GM21717 (cell line): ENCODE results near the gene STRN4.
"Not testable (repeated sequence)": the region's sequence is repeated elsewhere in the genome, so short reads cannot be mapped to it uniquely, and the experiment has no call there.

Source experiments
- ATAC-seq: cut with Tn5 transposase; IDR thresholded peaks from one replicate; pipeline ENCODE4 v1.9.1; 2021; ENCODE audit warnings: mild to moderate bottlenecking, moderate library complexity; ENCODE audit not compliant: unreplicated experiment

STRN4 gene

DNA sequence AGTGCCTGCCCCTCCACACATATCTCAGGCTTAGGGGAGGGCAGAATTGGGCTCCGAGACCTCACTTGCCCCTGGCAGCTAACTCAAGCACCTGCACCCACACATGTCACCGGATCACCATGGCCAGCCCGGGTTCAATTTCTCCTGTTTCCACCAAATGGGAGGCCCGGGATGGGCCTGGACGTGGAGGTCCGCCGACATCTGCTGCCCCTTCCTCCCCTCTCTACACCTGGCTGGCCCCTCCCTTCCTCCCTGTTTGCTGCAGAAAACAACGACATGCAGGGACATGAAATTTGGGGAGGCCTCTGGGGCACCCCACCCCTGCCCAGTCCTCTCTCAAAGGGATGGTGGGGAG, 30.7 kb downstream of the STRN4 start:
- no peak for ATAC-seq

DNA sequence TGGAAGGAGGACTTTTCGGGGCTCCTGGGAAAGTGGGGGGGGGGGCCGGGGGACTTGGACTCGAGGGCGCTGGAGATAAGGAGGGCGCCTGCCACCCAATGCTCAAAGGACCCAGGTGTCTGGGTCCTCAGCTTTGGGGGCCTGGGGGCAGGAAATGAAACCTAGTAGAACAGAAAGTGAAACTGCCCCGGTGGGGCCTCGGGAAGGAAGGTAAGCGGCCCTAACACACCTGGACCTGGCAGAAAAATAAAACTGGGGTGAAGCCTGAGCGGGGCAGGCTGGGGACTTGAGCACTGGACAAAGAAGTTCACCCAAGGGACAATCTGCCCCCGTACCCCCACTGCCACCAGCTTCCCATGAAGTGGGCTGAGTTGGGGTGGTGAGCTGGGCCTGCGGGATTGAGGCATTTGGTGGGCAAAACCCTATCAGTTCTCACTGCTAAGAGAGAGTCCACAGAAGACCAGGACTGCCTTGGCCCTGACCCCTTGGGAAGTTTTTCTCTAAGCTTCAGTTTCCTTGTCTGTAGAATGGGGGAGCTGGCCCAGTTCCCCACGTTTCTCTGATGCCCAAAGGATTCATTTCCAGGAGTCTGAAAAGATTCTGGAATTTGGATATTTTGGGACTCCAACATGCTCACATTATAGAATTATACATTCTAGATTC, 31.7 kb downstream of the STRN4 start:
- no peak for ATAC-seq

DNA sequence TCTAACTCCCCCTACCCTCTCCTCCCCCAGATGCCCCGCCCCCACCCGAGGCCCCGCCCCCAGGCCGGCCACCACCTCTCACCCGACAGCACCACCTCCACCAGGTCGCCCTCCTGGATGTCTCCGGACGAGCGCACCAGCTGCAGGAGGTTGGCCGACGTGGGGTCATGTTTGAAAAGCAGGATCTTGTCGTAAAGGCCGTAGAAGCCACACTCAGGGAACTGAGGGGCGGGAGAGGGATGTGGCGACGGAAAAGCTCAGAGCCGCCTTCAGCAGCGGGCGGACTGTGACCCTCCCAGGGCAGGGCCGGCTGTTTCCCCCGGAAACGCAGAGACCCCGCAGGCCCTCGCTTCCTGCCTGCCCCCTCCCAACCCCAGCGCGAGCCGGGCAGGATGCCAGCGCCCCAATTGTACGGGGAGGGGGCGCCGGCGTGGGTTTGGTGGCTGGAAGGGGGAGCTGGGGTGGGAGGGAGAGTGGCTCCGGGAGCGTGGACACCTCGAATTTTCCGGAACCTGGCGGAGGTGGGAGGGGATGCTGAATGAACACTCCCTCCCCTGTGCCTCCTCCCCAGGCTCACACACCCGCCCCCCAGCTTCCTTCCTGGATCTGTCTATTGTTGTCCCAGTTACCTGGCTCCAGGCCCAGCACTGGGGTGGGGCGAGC, 32.3 kb downstream of the STRN4 start:
- no peak for ATAC-seq

DNA sequence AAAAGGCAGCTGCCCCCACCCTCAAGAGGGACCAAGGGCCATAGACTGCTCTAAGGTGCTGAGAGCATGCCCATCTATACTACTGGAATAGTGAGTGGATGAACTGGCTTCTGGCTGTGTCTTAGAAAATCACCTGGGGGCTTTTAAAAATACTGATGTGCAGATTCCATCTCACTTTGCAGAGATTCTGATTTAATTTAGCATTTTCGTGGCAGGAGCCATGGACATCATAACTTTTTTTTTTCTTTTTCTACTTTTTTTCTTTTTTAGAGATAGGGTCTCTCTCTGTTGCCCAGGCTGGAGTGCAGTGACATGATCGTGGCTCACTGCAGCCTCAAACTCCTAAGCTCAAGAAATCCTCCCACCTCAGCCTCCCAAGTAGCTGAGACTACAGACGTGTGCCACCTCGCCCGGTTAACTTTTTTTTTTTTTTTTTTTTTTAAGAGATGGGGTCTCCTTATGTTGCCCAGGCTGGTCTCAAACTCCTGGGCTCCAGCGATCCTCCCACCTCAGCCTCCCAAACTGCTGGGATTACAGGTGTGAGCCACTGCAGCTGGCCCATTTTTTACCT, 33.4 kb downstream of the STRN4 start:
- ATAC-seq, result not testable (repeated sequence)

DNA sequence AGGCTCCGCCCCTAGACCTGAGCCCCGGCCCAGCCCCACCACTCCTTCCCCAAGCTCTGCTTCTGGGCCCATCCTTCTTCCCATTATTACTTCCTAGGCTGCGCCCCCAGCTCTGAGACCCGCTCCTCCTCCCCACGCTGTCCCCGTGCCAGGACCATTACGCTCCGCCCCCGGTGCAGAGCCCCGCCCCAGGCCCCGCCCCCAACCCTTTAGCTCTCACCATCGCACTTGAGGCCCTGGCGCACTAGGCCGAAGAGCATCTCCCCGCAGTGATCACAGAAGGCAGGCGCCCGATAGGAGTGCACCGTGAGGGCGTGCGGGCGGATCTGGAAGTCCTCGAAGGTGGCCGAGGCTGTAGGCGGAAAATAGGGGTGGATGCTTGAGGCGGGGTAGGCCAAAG, 35.6 kb downstream of the STRN4 start:
- no peak for ATAC-seq

DNA sequence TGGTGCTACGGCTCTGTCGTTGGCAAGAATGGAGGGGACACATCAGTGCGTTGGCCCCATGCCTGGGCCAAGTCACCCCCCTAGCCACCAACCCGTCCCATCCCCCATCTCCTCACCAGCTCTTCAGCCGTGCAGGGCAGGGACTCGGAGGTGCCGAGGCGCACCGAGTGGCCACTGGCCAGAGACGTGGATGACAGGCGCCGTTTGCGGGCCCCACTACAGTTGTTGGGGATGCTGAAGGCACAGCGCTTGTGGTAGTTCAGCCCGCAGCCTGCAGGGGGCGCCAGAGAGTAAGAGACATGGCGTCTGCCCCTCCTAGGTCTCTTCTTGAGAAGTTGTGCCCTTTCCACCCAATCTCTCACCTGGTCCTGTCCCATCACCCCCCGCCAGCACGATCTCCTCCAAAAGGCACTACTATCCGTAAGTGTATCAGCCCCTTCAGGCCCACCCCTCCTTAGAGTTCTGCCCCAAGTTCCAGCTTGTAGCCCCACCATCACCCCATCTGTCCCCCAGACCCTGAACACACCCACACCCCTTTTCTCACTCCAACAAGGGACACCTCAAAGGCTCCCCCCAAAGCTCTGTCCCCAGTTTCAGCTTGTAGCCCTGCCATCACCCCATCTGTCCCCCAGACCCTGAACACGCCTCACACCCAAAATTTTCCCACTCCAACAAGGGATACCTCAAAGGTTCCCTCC, 41.7 kb downstream of the STRN4 start:
- no peak for ATAC-seq

DNA sequence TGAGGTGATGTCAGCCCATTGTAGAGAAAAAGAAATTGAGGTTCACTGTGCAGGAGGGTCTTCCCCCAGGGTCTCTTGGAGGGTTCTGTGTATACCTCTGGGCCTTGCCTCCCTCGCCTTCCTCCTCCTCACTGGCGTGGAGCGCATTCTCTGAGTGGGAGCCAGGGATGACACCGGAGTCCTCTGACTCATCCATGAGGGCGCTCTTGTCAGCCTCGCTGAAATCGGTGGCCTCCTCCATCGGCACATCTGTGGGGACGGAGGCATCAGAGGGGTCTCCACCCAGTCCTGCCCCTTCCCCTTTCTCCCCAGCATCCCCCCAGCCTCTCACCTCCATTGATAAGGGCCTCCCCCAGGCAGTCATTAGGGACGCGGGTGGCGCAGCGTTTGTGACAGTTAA, 45.5 kb downstream of the STRN4 start:
- no peak for ATAC-seq

DNA sequence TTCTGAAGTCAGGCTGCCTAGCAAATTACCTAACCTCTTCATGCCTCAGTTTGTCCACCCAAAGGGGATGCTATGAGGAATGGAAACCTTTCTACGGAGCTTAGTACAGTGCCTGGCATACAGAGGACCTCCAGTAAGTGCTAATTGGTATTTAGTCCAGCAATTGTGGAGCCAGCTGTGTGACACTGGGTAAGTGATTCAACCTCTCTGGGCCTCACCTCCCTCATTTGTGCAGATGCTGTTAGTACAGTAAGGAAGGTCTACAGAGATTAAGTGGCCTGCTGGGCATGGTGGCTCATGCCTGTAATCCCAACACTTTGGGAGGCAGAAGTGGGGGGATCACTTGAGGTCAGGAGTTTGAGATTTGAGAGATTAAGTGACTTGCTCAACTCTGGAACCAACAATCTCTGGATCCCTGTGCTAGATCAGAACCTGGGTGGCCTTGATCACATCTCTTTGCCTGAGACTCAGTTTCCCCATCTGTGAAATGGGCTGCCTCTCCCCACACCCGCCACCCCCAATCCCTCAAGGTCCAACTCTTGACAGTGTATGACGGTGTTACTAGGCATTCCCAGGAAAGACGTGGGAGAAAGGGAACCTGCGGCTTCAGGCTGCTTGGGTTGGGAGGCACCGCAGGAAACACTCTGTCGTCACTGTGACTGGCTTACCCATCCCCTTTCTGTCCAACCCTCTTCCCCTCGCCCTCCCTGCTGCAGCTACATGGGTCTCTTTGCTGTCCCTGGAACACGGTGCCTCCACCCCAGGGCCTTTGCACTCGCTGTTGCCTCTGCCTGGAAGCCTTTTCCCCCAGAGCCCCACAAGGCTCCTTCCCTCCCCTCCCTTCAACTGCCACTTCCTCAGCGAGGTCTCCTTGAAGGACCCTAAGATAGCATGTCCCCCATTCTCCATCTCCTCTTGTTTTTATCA, 47.6 kb downstream of the STRN4 start:
- ATAC-seq, result no peak

DNA sequence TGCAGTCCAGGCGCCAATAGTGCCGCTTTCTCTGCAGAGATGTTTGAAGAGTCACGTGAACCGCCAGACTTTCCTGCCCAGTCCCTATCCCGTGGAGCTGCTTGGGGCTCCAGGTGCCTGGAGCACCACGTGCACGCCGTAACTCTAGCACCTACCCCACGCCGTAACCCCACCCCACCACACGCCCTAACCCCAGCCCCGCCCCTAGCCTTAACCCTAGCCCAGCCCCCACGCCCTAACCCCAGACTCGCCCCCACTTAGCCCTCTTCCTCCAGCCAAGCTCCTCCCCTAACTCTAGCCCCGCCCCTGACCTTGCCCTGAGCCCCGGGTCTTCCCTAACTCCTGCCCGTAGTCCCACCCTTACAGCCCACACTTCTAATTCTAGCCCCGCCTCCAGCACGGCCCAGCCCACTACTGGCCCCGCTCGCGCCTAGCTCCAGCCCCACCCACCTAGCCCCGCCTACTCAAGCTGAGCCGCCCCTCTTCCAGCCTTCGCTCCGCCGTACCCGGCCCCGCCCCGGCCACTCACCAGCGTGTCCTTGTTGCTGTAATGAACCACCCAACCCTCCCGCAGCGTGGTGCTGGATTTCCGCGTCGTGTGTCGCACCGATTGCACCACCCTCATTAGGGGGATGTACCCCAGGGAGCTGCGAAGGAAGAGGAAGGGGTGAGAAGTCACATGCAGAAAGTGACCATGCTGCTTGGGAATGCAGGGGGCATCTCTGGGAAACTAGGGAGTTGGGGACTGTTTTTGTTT, 48.9 kb downstream of the STRN4 start:
- ATAC-seq, result no peak

DNA sequence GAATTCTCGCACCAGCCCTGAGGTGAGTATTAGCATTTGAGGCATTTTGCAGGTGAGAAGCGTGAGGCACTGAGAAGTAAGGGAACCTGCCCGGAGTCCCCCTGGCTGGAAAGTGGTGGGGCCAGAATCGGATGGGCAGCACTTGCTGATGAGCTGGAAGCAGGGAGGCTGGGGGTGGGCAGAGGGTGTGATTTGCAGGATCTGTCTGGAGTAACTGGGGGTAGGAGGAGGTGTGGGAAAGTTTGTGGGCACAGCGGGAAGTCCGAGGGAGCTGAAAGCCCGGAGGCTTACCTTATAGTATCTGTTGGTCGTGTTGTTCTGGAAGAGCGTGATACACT, 49.4 kb downstream of the STRN4 start:
- ATAC-seq, result no peak

DNA sequence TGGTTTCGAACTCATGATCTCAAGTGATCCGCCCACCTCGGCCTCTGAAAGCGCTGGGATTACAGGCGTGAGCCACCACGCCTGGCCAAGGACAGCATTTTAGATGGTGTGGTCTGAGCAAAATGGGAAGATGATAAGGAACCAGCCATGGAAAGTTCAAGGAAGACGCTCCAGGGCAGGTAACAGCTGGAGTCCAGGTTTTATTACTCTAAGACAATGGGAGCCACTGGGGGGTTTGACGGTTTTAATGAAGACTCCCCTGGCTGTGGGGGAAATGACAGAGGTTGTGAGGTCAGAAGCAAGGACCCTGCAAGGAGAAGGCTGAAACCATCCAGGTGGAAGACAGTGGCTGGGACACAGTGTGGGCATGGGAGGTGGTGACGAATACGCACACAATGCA, 50.2 kb downstream of the STRN4 start:
- ATAC-seq, result no peak

DNA sequence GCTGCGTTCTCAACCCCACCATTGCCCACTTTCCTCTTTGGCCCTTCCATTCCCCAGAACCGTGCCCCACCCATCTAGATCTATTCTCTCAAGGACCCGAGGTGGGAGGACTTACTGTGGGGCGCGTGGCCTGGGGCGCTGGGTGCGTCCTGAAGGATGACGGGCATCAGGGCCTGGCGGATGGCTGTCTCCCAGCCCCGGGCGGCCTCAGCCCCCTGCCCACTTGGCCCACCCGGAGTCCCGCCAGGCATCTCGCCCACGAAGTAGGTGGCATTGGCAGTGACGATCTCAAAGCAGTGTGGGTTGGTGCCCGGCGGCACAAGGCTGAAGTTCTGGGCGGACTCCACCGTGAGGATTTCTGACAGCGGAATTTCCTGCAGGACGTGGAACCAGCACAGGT, 52.5 kb downstream of the STRN4 start:
- no peak for ATAC-seq

DNA sequence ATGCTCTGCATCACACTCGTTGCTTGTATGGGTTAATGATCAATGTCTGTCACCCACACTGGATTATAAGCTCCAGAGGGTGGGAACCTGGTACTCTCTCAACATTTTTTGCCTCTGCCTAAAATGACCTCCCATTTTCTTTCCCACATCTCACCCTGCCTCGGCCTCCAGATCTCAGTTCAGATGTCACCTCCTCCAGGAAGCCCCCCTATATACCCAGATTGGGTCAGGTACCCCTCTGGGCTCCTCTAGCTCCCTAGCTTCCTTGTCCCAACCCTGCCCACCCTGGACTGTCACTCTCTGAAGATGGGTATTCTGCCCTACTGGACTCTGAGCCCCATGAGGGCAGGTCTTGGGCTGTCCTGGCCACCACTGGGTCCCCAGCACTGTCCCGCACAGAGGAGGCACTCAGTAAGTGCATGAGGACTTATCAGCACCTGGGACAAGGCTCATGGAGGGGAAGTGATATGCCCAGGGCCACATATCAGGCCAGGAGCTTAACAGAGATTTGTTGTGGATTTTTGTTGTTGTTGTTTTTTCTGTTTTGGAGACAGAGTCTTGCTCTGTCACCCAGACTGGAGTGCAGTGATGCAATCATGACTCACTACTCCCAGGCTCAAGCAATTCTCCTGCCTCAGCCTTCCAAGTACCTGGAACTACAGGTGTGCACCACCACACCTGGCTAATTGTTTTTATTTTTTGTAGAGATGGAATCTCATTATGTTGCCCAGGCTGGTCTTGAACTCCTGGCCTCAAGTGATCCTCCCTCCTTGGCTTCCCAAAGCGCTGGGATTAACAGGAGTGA, 53.1 kb downstream of the STRN4 start:
- ATAC-seq, result no peak

DNA sequence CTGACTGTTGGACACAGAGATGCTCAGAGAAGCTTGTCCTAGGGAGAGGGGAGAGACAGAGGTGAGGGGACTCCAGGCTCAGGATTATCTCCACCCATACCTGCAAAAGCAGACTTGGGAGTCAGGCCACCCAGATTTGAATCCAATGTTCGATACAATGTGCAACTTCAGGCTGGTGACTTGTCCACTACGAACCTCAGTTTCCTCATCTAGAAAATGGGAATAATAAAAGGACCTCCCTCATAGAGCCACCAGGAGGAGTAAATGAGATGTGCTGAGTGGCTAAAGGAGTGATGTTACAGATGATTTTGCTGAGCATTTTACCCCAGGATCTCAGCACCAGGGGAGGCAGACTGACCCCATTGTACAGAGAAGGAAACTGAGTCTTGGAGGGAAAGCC, 54.3 kb downstream of the STRN4 start:
- no peak for ATAC-seq

DNA sequence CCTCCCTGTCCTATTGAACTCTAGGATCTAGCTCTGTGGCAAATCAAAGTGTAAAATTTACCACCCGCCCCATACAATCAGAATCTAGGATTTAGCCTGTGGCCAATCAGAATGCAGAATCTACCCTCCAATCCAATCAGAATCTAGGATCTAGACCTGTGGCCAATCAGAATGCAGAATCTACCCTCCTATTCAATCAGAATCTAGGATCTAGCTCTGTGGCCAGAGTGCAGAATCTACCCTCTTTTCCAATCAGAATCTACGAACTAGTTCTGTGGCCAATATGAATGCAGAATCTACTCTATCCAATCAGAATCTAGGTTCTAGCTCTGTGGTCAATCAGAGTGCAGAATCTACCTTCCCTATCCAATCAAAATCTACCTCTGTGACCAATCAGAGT, 55.1 kb downstream of the STRN4 start:
- no peak for ATAC-seq

DNA sequence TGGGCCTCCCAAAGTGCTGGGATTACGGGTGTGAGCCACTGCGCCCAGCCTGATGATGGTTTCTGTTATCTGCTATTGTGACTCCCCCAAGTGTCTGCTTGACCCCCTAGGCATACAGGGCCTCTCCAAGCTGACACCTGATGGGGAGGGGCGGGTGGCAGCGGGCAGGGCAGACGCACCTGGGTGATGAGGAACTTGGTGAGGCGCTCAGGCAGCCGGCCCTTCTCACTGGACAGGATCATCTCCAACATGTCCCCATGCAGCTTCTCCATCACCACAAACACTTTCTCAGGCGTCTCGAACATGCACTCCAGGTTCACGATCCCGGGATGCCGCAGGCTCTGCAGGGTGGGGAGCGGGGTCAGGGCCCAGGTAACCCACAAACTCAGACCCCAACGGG, 56.9 kb downstream of the STRN4 start:
- no peak for ATAC-seq

DNA sequence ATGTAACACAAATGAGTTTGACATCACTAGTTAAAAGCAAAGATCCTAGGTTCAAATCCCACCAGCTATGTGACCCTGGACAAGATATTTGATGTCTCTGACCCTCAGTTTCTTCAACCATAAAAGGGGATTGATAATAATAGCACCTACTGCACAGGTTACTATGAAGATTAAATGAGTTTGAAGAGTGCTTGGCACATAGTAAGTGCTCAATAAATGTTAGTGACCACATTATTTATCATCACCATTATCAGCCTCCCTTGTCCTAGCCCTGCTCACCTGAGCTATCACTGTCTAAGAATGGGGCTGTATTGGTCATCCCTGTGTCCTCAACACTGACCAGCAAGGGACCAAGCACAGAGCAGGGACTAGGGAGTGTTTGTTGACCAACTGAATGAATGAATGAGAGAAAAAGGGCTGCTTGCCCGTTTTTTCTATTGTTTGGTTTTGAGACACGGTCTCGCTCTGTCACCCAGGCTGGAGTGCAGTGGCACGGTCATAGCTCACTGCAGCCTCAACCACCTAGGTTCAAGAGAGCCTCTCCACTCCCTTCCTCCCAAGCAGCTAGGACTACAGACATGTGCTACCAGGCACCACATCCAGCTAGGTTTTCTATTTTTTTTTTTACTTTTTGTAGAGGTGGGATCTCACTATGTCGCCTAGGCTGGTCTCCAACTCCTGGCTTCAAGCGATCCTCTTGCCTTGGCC, 58.7 kb downstream of the STRN4 start:
- no peak for ATAC-seq

DNA sequence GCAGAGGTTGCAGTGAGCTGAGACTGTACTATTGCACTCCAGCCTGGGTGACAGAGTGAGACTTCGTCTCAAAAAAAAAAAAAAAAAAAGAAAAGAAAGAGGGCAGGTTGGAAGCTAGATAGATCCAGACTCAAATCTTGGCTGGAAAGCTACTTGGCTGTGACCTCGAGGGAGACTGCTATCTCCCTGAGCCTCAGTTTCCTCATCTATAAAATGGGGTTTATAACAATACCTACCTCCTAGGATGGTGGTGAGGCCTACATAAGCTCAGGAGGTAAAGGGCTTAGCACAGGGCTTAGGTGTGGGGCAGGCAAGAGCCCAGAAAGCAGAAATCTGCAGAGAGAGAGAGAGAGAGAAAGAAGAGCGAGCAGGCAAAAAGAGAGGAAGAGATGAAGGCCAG, 61.1 kb downstream of the STRN4 start:
- no peak for ATAC-seq

DNA sequence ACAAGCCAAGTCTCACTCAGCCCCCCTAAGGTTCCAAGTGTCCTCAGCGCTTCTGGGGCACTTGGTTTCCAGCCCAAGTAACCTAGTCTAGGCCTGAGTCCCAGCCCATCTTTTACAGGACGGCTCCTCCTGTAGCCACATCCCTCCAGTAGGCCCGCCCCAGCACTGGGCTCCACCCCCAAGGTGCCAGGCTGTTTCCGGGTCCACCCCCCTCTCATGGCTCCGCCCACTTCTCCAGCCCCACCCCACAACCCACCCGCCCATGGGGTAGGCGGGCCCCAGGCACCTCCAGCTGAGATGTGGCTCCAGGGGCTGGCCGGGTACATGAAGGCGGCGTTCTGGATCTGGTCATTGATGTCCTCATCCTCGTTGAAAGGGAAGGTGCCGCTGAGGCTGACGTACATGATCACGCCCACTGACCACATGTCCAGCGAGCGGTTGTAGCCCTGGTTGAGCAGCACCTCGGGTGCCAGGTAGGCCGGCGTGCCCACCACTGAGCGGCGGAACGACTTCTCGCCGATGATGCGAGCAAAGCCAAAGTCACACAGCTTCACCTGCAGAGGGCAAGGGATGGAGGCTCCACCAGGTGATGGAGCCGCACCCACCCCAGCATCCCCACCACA, 68.0 kb downstream of the STRN4 start:
- ATAC-seq, result no peak
